ENCODE measurements around the gene CD72.
"Not testable (repeated sequence)": the region's sequence is repeated elsewhere in the genome, so short reads cannot be mapped to it uniquely, and the experiment has no call there.

Gene CD72

GRCh38 chr9:35656831-35657545, 38.8 kb upstream of the CD72 start:
- Mint-ChIP-seq H3K9me3 (no peaks in the 10 kb centered on the region), H3K36me3 (peaks cover 22% of the 10 kb centered on the region), H3K4me3 (peak overlapping the region; percentile 94), H3K27ac (peak overlapping the region; percentile 99), H3K4me1 (peaks cover 59% of the 10 kb centered on the region), H3K27me3 (no peaks in the 10 kb centered on the region)
- ATAC-seq, result no peak

GRCh38 chr9:35656348-35656747, 38.1 kb upstream of the CD72 start:
- peak overlapping the region; percentile 99 for H3K27ac Mint-ChIP-seq
- H3K4me1 Mint-ChIP-seq, result peaks cover 60% of the 10 kb centered on the region
- H3K4me3 Mint-ChIP-seq, result no peak overlapping the region
- ATAC-seq, result no peak
- H3K36me3 Mint-ChIP-seq, result peaks cover 22% of the 10 kb centered on the region
- H3K27me3 Mint-ChIP-seq, result no peaks in the 10 kb centered on the region
- H3K9me3 Mint-ChIP-seq, result no peaks in the 10 kb centered on the region

- H3K27me3 Mint-ChIP-seq, result no peaks in the 10 kb centered on the region
- peaks cover 52% of the 10 kb centered on the region for H3K4me1 Mint-ChIP-seq
- peak overlapping the region; percentile 21 for H3K27ac Mint-ChIP-seq
- no peaks in the 10 kb centered on the region for H3K9me3 Mint-ChIP-seq
- no peaks in the 10 kb centered on the region for H3K36me3 Mint-ChIP-seq
- no peak overlapping the region for H3K4me3 Mint-ChIP-seq
- ATAC-seq, result no peak
These were observed 35.4 kb upstream of the CD72 start for GRCh38 chr9:35653611-35654010.

- Mint-ChIP-seq H3K36me3 (no peaks in the 10 kb centered on the region), H3K4me1 (peaks cover 58% of the 10 kb centered on the region), H3K4me3 (no peak overlapping the region), H3K27ac (peak overlapping the region; percentile 21), H3K9me3 (no peaks in the 10 kb centered on the region), H3K27me3 (no peaks in the 10 kb centered on the region)
- no peak for ATAC-seq
These were observed 34.6 kb upstream of the CD72 start for GRCh38 chr9:35652829-35653209.

GRCh38 chr9:35651956-35652828, 34.0 kb upstream of the CD72 start:
- Mint-ChIP-seq H3K27ac (peak overlapping the region; percentile 92), H3K4me1 (peaks cover 58% of the 10 kb centered on the region), H3K9me3 (no peaks in the 10 kb centered on the region), H3K27me3 (no peaks in the 10 kb centered on the region), H3K4me3 (peak overlapping the region; percentile 10), H3K36me3 (no peaks in the 10 kb centered on the region)
- ATAC-seq, result no peak

- H3K27me3 Mint-ChIP-seq, result no peaks in the 10 kb centered on the region
- peaks cover 52% of the 10 kb centered on the region for H3K4me1 Mint-ChIP-seq
- peak; percentile 3 for ATAC-seq
- H3K27ac Mint-ChIP-seq, result peak within 1 kb of the TSS; percentile 92
- peak within 1 kb of the TSS; percentile 83 for H3K4me3 Mint-ChIP-seq
- H3K9me3 Mint-ChIP-seq, result no peaks in the 10 kb centered on the region
- H3K36me3 Mint-ChIP-seq, result no peaks in the 10 kb centered on the region
These were observed 32.3 kb upstream of the CD72 start, which contains the start of gene SIT1 for GRCh38 chr9:35650341-35651158. TSS of gene SIT1 (minus strand) at chr9:35650931. CDS start at chr9:35650853, 78 bp downstream.

GRCh38 chr9:35649431-35650340, 31.5 kb upstream of the CD72 start:
- H3K9me3 Mint-ChIP-seq, result no peaks in the 10 kb centered on the region
- H3K36me3 Mint-ChIP-seq, result no peaks in the 10 kb centered on the region
- no peaks in the 10 kb centered on the region for H3K27me3 Mint-ChIP-seq
- H3K4me3 Mint-ChIP-seq, result peak overlapping the region; percentile 83
- peaks cover 56% of the 10 kb centered on the region for H3K4me1 Mint-ChIP-seq
- peak overlapping the region; percentile 92 for H3K27ac Mint-ChIP-seq
- no peak for ATAC-seq

GRCh38 chr9:35646533-35647265, 28.5 kb upstream of the CD72 start:
- Mint-ChIP-seq H3K27me3 (no peaks in the 10 kb centered on the region), H3K4me1 (peaks cover 64% of the 10 kb centered on the region), H3K27ac (peak overlapping the region; percentile 92), H3K4me3 (peak overlapping the region; percentile 92), H3K9me3 (no peaks in the 10 kb centered on the region), H3K36me3 (peaks cover 6% of the 10 kb centered on the region)
- ATAC-seq, result peak; percentile 91

- H3K27ac Mint-ChIP-seq, result peak overlapping the region; percentile 92
- ATAC-seq, result no peak
- peak overlapping the region; percentile 92 for H3K4me3 Mint-ChIP-seq
- no peaks in the 10 kb centered on the region for H3K27me3 Mint-ChIP-seq
- H3K9me3 Mint-ChIP-seq, result no peaks in the 10 kb centered on the region
- peaks cover 64% of the 10 kb centered on the region for H3K4me1 Mint-ChIP-seq
- H3K36me3 Mint-ChIP-seq, result peaks cover 8% of the 10 kb centered on the region
These were observed 27.9 kb upstream of the CD72 start for GRCh38 chr9:35646153-35646532.

GRCh38 chr9:35645736-35646135, 27.5 kb upstream of the CD72 start:
- Mint-ChIP-seq H3K4me3 (peak overlapping the region; percentile 92), H3K4me1 (peaks cover 64% of the 10 kb centered on the region), H3K36me3 (peaks cover 12% of the 10 kb centered on the region), H3K27ac (peak overlapping the region; percentile 92)
- not testable (repeated sequence) for ATAC-seq, H3K27me3 Mint-ChIP-seq, H3K9me3 Mint-ChIP-seq

GRCh38 chr9:35643046-35643445, 24.8 kb upstream of the CD72 start:
- H3K36me3 Mint-ChIP-seq, result peaks cover 19% of the 10 kb centered on the region
- no peaks in the 10 kb centered on the region for H3K27me3 Mint-ChIP-seq
- H3K4me1 Mint-ChIP-seq, result peaks cover 65% of the 10 kb centered on the region
- no peak overlapping the region for H3K27ac Mint-ChIP-seq
- H3K4me3 Mint-ChIP-seq, result no peak overlapping the region
- no peaks in the 10 kb centered on the region for H3K9me3 Mint-ChIP-seq
- no peak for ATAC-seq

- H3K9me3 Mint-ChIP-seq, H3K27me3 Mint-ChIP-seq, H3K4me3 Mint-ChIP-seq, ATAC-seq: not testable (repeated sequence)
- peaks cover 70% of the 10 kb centered on the region for H3K4me1 Mint-ChIP-seq
- H3K27ac Mint-ChIP-seq, result peak overlapping the region; percentile 6
- H3K36me3 Mint-ChIP-seq, result peaks cover 19% of the 10 kb centered on the region
These were observed 23.3 kb upstream of the CD72 start for GRCh38 chr9:35641478-35641877.

GRCh38 chr9:35640431-35640830, 22.2 kb upstream of the CD72 start:
- not testable (repeated sequence) for H3K4me3 Mint-ChIP-seq
- H3K36me3 Mint-ChIP-seq, result peaks cover 19% of the 10 kb centered on the region

GRCh38 chr9:35639631-35640030, 21.4 kb upstream of the CD72 start:
- no peak overlapping the region for H3K27ac Mint-ChIP-seq
- ATAC-seq, result no peak
- H3K4me3 Mint-ChIP-seq, result no peak overlapping the region

More at GRCh38 chr9:35640431-35640830, 22.2 kb upstream of the CD72 start:
- H3K27me3 Mint-ChIP-seq, H3K9me3 Mint-ChIP-seq, ATAC-seq: not testable (repeated sequence)
- Mint-ChIP-seq H3K4me1 (peaks cover 71% of the 10 kb centered on the region), H3K27ac (peak overlapping the region; percentile 6)

More at GRCh38 chr9:35639631-35640030, 21.4 kb upstream of the CD72 start:
- no peaks in the 10 kb centered on the region for H3K9me3 Mint-ChIP-seq
- H3K4me1 Mint-ChIP-seq, result peaks cover 75% of the 10 kb centered on the region
- H3K36me3 Mint-ChIP-seq, result peaks cover 19% of the 10 kb centered on the region
- H3K27me3 Mint-ChIP-seq, result no peaks in the 10 kb centered on the region

Data from stimulated activated memory B cell treated with anti-CD40 and anti-IgM and Interleukin-4, amounts not matched to agents 10 μg/mL and 1 μg/mL and 100 μg/mL, for 72 hours (primary cell).